Astrocyte (in vitro differentiated cells and primary cell): ENCODE results near the gene LBX1.

Source experiments
- EZH2 ChIP-seq: IDR thresholded peaks from 2 replicates; pipeline ENCODE4 v1.6.1; 2012; ENCODE audit warnings: mild to moderate bottlenecking, low read length, inconsistent platforms; ENCODE audit not compliant: insufficient read depth
- TF ChIP-seq, protein P1 (sequence below): IDR thresholded peaks from 2 replicates; pipeline ENCODE4 v1.5.1; 2011; ENCODE audit warnings: low read depth, mild to moderate bottlenecking, inconsistent platforms, low read length, moderate library complexity; ENCODE audit not compliant: insufficient read depth

DNA sequence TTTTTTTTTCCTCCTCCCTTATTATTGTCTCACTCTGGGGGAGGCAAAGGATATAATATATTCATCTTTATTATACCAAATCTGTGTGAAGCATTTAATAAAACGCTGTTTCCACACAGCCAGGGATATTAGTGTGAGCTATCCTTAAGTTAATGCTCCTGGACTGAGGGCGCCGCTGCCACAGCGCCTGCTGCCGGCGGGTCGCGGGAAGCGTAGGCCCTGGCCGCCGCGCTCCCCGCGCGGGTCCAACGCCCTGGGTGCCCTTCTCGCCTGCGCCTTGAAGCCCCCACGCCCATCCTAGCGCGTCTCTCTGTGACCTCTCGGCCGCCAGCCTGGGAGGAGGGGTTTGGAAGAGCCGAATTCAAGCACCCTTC is 9.5 kb upstream of the LBX1 start:
- TF ChIP-seq, protein P1, sequence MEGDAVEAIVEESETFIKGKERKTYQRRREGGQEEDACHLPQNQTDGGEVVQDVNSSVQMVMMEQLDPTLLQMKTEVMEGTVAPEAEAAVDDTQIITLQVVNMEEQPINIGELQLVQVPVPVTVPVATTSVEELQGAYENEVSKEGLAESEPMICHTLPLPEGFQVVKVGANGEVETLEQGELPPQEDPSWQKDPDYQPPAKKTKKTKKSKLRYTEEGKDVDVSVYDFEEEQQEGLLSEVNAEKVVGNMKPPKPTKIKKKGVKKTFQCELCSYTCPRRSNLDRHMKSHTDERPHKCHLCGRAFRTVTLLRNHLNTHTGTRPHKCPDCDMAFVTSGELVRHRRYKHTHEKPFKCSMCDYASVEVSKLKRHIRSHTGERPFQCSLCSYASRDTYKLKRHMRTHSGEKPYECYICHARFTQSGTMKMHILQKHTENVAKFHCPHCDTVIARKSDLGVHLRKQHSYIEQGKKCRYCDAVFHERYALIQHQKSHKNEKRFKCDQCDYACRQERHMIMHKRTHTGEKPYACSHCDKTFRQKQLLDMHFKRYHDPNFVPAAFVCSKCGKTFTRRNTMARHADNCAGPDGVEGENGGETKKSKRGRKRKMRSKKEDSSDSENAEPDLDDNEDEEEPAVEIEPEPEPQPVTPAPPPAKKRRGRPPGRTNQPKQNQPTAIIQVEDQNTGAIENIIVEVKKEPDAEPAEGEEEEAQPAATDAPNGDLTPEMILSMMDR: peak; percentile 54
- TF ChIP-seq EZH2: peak; percentile 36
